Caki2 (cell line): ENCODE measurements around the gene CDK9. TPM values are rescaled to one million over a fixed set of nuclear protein-coding genes. Genes with fewer than 3 reads are reported as not detected.
"Not testable (repeated sequence)": the region's sequence is repeated elsewhere in the genome, so short reads cannot be mapped to it uniquely, and the experiment has no call there.

Experiments used
- DNase-seq: peaks from one replicate; pipeline ENCODE4 v3.0.0-alpha.2; 2015; ENCODE audit warnings: low read depth
- in situ Hi-C: cut with HindIII; loops from 2 replicates; pipeline ENCODE4 v1.10.0; 2016; ENCODE audit warnings: low sequenced_read_pairs, low pct_unique_long_range_greater_than_20kb, mixed read lengths
- total RNA-seq: library from RNA; depleted of rRNA; stranded (reverse); fragments of >200 nt; shearing (Covaris generic); gene quantifications from 2 replicates; pipeline ENCODE4 v1.2.3, GENCODE V29; 2014; ENCODE audit warnings: low replicate concordance; rRNA removed

Gene CDK9
- total RNA-seq, 1 experiment from 2014 or later, result 51.9 TPM

DNA sequence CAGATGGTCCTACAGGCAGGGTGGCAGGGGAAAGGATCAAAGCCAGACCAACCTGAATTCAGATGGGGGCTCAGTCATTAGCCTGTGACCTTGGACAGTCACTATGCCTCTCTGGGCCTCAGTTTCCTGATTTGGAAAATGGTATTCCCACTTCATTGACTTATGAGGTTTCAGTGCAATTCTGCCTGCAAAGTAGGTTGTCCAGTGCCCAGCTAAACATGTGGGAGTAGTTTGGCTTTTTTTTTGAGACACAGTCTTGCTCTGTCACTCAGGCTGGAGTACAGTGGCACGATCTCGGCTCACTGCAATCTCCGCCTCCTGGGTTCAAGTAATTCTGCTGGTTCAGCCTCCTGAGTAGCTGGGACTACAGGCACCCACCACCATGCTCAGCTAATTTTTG, 50.7 kb downstream of the CDK9 start:
- DNase-seq, in situ Hi-C loops: not testable (repeated sequence)

DNA sequence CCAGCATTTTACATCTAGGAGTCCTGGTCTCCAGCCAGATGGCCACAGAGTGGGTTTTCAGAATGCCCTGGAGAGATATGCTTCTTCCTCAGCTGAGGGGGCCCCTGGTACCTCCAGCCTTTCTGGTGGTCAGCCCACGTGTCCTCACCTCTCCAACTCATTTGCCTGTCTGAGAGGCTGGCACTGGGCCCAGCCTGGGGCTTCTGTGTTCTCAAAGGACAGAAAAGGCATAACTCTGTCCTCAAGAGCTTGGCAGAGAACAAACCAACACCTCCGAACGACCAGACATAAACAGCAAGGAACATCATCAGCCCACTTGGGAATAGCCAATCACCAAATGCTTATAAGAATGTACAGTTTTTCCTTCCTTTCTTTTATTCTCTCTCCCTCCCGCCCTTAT, 51.5 kb downstream of the CDK9 start:
- in situ Hi-C loops, result no loop called here
- no peak for DNase-seq

DNA sequence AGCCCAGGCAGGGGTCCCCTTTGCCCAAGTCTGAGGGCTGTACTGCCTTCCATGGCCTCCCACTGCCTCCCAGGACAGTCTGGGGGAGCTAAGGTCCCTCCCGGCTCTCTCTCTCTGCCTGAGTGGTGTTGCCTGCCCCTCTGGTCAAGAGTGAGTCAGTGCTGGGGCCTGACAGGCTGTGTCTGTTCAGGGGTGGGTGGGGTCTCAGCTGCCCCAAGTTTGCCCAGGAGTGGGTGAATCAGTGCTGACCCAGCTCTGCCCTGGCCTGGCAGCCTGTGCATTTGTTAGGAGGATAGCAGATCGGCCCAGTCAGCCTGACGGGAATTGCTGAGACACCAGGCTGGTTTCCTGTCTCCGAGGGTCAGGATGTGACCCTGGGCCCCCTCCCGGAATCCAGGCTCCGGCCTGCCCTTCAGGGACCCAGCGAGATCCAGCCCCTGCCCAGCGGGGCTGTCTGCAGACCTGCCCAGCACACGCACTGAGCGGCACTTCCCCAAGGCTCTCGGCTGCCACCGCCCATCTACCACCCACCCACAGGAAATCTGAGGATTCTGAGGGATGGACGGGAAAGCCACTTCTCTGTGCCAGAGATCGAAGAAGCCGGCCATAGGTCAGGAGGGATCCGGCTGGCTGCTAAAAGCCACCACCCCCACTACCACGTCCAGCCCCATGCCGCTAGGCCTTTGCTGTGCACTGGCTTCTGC, 52.7 kb downstream of the CDK9 start:
- peak; percentile 48 for DNase-seq
- in situ Hi-C loops, result no loop called here

Other genes with a start within 250 kb of the CDK9 start
- 1.2 and 1.9 TPM in 2 replicates for gene STXBP1, start 173.8 kb upstream of the CDK9 start, total RNA-seq
- not detected in 2 replicates for gene CFAP157, start 79.0 kb upstream of the CDK9 start, total RNA-seq
- gene PTRH1, start 70.4 kb upstream of the CDK9 start, total RNA-seq, result 15.6 and 58.3 TPM in 2 replicates
- 0.67 TPM in 1 of 2 replicates, not detected in the other for gene TTC16, start 70.0 kb upstream of the CDK9 start, total RNA-seq
- 2.3 and 2.6 TPM in 2 replicates for gene TOR2A, start 50.7 kb upstream of the CDK9 start, total RNA-seq
- gene SH2D3C, start 7.4 kb upstream of the CDK9 start, total RNA-seq, result not detected in 2 replicates
- gene FPGS, start 16.8 kb downstream of the CDK9 start, total RNA-seq, result 76.5 and 99.2 TPM in 2 replicates
- gene ENG, start 68.6 kb downstream of the CDK9 start, total RNA-seq, result 2.1 and 5.2 TPM in 2 replicates
- 32.4 and 51.2 TPM in 2 replicates for gene AK1, start 91.6 kb downstream of the CDK9 start, total RNA-seq
- 22.8 and 27.4 TPM in 2 replicates for gene ST6GALNAC6, start 113.6 kb downstream of the CDK9 start, total RNA-seq
- 18.1 and 22.2 TPM in 2 replicates for gene ST6GALNAC4, start 131.0 kb downstream of the CDK9 start, total RNA-seq
- 6.2 and 9.2 TPM in 2 replicates for gene PIP5KL1, start 144.7 kb downstream of the CDK9 start, total RNA-seq
- gene DPM2, start 151.8 kb downstream of the CDK9 start, total RNA-seq, result 46.9 and 54.5 TPM in 2 replicates
- gene EEIG1, start 195.0 kb downstream of the CDK9 start, total RNA-seq, result 93.4 and 140 TPM in 2 replicates